HG03025 (cell line): Measurements from ENCODE around the gene MIDN.
"Not testable (repeated sequence)": the region's sequence is repeated elsewhere in the genome, so short reads cannot be mapped to it uniquely, and the experiment has no call there.

Experiments used
- ATAC-seq: cut with Tn5 transposase; IDR thresholded peaks from one replicate; pipeline ENCODE4 v1.9.1; 2021; ENCODE audit warnings: mild to moderate bottlenecking, moderate library complexity; ENCODE audit not compliant: unreplicated experiment, low FRiP score

MIDN gene

GRCh38 chr19:1290196-1290702 lies 41.9 kb downstream of the MIDN start:
- ATAC-seq: no peak

- no peak for ATAC-seq
Measured at GRCh38 chr19:1290703-1291651, 42.6 kb downstream of the MIDN start.

DNA sequence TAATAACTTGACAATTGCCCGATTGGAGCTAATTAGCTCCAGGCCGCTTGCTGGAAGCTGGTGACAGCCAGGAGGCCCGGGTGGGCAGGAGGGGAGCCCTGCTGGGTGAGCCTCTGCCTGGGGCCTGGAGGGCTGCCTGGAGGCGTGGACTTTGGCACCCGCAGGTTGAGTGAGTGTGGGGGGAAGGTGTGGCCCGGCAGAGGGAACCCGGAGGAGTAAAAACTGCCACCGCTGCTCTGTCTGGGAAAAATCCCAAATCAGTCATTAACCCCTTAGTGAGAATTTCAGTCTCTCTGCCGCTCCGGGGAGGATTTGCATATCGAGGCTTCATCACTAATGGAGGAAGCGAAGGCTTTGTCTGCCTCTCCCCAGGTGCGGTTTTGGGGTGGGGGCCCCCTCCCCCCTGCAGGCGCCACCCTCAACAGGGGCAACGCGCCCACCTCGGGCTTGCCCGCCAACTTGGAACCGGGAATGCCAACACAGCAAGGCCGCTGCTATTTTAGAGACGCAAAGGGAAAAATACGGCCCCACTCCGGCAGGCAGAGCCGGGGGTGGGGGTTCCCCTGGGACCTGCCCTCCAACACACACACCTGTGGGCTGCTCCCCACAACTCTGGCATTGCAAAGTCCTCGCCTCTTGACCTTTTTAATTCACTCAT lies 43.5 kb downstream of the MIDN start:
- ATAC-seq: no peak

DNA sequence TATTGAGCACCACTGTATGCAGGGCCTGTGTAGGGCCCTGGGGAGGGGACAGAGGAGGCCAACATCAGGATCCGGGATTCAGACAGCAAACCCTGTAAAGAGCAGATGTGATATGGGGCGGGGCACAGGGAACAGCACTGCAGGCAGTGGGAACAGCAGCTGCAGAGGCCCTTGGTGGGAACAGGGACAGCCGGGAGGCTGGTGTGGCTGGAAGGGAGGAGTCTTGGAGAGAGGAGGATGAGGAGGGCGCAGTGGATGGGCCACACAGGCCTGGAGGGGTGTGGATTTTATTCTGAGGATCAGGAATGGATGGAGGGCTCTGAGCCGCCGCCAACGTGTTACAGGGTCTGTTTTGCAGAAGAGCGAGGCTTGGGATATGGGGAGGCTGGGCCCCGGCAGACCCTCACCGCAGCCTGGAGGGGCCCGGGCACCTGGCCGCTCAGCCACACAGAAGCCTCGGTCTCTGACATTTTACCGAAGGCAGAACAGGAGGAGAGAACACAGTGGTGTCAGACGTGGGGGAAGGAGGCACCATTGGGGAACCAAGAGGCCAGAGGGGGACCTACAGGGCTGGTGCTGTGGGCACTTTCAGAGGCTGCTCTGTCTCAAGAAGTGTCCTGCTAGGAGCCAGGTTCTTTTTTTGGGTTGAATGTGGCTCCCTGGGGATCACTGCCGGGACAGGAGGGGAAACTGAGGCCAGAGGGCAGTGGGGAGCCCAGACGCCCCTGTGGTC lies 44.2 kb downstream of the MIDN start:
- no peak for ATAC-seq

GRCh38 chr19:1293782-1294604 lies 45.6 kb downstream of the MIDN start:
- no peak for ATAC-seq

DNA sequence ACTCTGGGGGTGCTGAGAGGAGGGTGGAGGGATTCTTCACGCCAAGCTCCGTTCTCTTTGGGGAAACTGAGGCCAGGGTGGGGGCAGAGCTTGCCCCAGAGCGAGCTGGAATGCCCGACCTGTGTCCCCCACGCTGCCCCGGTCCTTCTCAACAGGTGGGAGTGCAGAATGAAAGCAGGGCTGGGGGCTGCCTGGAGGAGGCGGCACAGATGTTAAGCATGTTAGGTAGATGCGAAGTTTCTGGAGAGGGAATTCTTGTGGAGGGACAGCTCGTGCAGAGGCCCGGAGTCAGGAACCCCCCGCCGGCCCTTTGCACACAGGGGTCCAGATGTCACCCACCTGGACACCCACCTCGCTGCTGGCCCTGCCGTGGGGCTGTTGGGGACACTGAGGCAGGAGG lies 46.3 kb downstream of the MIDN start:
- no peak for ATAC-seq

- ATAC-seq: no peak
Measured at GRCh38 chr19:1295169-1296012, 47.0 kb downstream of the MIDN start.

DNA sequence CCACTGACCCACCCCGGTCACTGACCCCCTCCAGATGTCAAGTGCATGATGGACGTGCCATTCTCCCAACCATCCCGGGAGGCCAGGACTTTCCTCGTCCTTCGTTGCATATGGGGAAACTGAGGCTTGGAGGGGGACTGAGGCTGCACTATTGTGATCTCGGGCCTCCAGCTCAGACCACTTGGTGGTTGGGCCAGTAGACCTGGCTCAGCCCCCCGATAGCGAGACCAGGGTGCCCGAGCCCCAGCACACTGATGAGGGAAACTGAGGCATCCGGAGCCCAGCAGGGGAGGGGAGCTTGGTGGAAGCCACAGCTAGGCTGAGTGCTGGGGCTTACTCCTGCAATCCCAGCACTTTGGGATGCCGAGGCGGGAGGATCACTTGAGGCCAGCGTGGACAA lies 47.7 kb downstream of the MIDN start:
- no peak for ATAC-seq

DNA sequence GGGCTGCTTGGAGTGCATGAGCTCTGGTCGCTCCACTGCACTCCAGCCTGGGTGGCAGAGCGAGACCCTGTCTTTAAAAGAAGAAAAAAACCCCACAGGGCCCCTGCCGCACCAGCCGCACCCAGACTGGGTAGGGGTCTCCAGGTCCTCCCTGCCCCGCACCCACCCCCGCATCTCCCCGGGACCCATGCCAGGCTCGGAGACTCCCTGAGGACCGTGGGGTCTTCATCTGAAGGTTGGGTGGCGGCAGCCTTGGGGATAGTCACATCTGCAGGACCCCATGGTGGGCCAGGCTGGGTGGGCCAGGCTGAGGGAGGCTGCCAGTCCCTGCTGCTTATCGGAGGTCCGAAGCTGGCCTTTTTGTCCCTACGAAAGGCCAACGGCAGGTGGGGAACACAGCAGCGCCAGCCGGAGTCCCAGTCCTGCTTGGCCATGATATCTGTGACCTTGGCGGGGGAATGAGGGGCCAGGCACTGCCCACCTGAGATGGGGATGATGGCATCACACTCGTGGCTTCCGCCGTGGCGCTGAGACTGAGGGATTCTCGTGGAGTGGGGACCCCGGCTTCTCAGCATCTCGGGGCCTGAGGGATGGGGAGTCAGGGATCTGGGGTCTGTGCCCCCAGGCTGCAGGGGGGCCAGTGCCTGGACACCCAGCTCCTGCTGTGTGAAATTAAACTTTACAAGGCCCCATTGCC lies 48.3 kb downstream of the MIDN start:
- no peak for ATAC-seq

DNA sequence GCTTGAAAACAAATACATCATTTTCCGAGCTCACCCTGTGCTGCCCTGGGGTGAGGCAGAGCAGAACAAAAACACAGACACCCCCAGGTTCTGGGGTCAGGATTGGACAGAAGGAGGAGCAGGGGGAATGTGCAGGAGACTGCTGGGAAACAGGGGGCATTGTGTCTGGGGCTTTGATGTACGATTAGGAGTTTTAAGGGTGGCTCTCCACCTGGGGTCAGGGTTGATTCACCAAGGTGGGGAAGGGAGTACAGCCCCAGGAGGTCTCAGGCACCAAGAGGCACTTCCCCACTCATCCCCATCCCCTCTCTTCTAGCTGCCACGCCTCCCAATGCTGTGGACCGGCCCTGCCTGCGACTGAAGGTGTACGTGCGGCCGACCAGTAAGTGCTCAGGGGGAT lies 49.9 kb downstream of the MIDN start:
- no peak for ATAC-seq

GRCh38 chr19:1299801-1300200 lies 51.4 kb downstream of the MIDN start:
- no peak for ATAC-seq

DNA sequence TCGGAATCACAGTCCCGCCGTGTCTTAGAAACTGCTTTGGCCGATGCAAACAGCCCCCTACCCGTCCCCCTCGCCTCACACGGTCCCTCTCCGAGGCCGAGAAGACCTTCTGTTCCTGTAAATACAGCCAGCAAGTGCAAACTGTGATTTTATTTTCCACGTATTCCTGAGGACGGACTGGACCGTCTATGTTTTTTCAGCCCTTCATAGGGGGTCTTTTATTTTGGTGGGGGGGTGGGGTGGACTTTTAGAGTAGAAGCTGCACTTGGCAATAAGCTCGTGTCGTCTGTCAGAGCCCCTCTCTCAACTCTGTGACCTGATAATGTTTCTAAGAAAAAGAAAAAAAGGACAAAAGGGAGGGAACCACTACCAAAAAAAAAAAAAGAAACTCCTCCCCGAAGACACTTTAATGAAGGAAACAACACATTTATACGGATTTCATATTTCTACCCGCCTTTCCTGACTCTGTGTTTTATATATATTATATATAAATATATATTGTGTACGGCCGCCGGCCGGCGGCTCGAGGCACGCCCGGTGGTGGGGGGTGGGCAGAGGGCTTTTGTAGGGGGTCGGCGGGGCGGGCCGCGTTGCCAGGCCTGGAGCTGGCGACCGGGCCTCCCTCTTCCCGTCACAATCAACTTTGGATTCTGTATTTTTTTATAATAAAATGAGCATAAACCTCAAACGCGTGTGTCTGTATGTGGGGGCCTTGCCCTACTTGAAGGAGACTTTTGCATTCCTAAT lies 52.5 kb downstream of the MIDN start:
- no peak for ATAC-seq

DNA sequence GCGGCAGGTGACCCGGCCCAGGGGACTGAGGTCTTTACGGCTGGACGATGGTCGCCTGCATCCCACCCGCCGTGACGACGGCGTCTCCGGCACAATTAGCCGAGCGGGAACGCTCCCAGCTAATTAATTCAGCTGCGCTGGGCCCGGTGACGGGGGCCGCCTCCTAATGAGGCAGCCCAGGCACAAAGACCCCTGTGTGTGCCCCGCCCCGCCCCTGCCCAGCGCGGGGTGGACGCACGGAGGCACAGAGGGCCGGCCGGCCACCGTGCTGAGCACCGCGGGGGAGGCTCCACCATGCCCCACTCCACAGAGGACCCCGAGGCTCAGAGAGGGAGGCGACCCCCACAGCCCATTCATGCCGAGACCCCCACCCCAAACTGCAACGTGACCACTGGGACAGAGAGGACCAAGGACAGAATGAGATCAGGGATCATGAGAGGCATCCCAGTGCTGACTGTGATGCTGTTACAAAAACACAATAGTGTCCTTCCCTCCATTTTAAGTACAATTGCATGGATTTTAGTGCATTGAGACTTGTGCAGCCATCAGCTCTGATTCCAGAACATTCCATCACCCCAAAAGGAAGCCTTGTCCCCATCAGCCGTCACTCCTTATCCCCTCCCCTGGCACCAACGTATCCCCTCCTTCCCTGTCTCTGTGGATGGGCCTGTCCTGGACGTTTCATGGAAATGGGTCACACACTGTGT lies 54.3 kb downstream of the MIDN start:
- no peak for ATAC-seq

- no peak for ATAC-seq
Measured at GRCh38 chr19:1304197-1304924, 56.0 kb downstream of the MIDN start.

DNA sequence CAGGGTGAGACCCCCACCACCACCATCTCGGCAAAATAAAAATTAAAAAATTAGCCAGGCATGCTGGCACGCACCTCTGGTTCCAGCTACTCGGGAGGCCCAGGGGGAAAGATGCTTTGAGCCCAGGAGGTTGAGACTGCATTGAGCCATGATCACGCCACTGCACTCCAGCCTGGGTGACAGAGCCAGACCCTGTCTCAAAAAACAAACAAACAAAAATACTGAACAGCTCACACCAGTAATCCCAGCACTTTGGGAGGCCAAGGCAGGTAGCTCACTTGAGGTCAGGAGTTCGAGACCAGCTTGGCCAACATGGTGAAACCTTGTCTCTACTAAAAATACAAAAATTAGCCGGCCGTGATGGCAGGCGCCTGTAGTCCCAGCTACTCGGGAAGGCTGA lies 57.0 kb downstream of the MIDN start:
- ATAC-seq: not testable (repeated sequence)

- no peak for ATAC-seq
Measured at GRCh38 chr19:1307320-1307719, 58.9 kb downstream of the MIDN start.
